ENCODE measurements around the gene EPB42. TPM values are rescaled to one million over a fixed set of nuclear protein-coding genes. Genes with fewer than 3 reads are reported as not detected.

EPB42 gene
- total and polyA plus RNA-seq, 10 donors, result 0.11 to 31.5 (median 1.6) TPM

DNA sequence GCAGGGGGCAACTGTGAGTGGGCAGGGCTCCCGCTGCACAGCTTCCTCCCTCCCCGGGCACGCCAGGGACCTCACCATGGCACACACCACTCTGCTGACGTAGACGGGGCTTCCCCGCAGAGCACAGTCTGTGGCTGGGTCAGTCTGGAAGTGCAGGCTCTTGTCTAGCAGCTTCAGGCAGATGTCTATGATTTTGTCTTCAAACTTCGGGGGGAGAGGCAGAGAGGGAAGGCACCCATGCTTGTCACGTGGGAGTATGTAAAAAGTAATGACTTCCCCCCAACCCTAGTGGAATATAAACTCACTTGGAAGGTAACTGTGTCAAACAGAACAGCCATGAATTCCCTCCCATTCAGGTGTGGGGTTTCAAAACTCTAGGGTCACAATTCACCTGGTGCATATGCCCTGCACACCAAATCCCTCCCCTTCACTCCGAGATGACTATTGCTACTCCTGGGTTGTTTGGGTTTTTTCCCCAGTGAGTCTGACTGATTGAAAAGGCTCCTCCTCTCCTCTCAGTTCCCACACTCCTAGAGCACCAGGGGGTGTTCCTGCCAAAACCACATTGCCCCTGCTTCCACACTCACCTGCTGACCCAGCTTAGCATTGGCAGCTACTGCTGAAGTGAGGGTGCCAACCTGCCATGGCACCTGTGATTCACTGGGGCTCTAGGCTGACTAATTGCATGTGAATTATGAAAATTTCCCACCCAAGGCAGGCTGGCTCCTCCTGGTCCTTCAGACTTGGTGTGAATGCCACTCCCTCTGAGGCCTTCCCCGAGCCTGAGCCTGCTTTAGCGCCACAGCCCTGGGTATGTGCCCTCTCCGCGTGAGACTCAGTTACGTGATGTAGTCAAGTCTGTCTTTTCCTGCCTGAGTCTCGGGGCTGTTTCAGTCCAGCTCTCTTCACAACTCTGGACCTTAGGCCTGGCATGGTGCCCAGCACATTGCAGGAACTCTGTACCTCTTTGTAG, 32.9 kb upstream of the EPB42 start:
- Histone ChIP-seq H3K36me3 (no peaks in the 10 kb centered on the region), H3K9me3 (no peaks in the 10 kb centered on the region), H3K4me1 (peaks cover 3 to 28% (median 15%) of the 10 kb centered on the region in 6 donors), H3K4me3 (no peak overlapping the region), H3K27ac (no peak overlapping the region), H3K27me3 (replicated peaks in 1 of 7) (peaks cover 0 to 44% (median 0%) of the 10 kb centered on the region in 7 donors)
- TF ChIP-seq, protein P1, sequence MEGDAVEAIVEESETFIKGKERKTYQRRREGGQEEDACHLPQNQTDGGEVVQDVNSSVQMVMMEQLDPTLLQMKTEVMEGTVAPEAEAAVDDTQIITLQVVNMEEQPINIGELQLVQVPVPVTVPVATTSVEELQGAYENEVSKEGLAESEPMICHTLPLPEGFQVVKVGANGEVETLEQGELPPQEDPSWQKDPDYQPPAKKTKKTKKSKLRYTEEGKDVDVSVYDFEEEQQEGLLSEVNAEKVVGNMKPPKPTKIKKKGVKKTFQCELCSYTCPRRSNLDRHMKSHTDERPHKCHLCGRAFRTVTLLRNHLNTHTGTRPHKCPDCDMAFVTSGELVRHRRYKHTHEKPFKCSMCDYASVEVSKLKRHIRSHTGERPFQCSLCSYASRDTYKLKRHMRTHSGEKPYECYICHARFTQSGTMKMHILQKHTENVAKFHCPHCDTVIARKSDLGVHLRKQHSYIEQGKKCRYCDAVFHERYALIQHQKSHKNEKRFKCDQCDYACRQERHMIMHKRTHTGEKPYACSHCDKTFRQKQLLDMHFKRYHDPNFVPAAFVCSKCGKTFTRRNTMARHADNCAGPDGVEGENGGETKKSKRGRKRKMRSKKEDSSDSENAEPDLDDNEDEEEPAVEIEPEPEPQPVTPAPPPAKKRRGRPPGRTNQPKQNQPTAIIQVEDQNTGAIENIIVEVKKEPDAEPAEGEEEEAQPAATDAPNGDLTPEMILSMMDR (IDR thresholded peaks at IDR 0.05 in 8 of 11, conservative IDR thresholded peaks at IDR 0.05 in 3 of 11), result no peak
- peak in 1 of 3 donors; percentile 15 for TF ChIP-seq POLR2AphosphoS5 (IDR thresholded peaks at IDR 0.05)
- 39 to 56% (median 42%) methylated on average over 15 of the region's 15 CpGs for WGBS, 5 donors
- intact Hi-C loops (cut with DNase I; ENCODE audit: low total_unique reads), result no loop called here
- peak; percentile 86 for DNase-seq

DNA sequence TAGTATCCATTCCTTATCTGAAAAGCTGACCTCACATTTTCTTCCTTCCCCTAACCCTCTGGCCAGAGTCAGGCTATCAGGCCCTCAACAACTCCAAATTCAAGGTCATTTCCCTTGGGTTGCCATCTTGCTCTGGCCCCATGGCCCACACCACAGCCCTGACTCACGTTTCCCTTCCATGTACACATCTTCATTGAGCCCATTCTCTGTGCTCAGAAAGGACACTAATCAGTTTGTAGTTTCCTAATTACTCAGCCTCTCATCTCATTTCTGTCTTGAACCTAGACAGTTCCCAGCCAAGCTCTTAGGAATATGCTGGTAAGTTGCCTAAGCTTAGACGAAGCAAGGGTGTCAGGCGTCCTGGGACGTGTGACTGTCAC, 31.0 kb upstream of the EPB42 start:
- Histone ChIP-seq H3K4me3 (no peak overlapping the region), H3K27me3 (replicated peaks in 1 of 7) (peaks cover 0 to 44% (median 0%) of the 10 kb centered on the region in 7 donors), H3K9me3 (no peaks in the 10 kb centered on the region), H3K27ac (no peak overlapping the region), H3K36me3 (no peaks in the 10 kb centered on the region), H3K4me1 (peaks cover 3 to 28% (median 15%) of the 10 kb centered on the region in 6 donors)
- 74 to 82% (median 78%) methylated on average over 4 of the region's 4 CpGs for WGBS, 5 donors
- intact Hi-C loops (cut with DNase I; ENCODE audit: low total_unique reads), result no loop called here
- TF ChIP-seq POLR2AphosphoS5 (IDR thresholded peaks at IDR 0.05) (no peak), POLR2A (IDR thresholded peaks at IDR 0.05) (no peak)
- TF ChIP-seq, protein P1 (IDR thresholded peaks at IDR 0.05 in 8 of 11, conservative IDR thresholded peaks at IDR 0.05 in 3 of 11), result no peak
- no peak for DNase-seq

DNA sequence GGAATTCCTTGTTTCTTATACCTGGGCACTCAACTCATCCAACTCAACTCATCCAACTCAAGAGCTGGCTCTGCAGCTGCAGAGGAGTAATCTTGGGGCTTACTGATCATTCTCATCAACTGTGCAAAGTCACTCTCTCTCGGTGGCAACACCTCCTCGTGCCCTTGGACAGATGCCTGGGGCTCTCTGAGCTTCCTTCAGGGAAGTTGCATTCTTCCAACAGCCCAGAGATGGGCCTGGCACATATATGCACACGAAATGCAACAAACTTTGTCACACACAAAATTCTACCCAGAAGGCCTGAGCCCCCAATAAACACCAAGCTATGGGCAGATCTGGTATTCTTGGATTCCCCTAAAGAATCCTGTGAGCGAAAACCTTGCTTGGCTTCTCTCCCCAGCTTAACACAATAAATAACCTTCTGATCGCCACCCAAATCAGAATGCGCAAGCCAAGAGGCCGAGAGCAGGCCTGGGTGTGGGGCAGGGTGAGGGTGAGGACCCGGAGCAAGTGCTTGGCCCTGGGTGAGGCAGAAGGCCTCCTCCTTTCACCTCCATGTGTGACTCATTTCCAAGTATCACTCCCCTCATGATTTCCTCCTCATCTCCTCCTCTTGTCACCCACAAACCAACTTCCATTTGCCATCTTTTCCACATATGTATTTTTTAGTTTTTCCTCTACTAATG, 30.5 kb upstream of the EPB42 start:
- Histone ChIP-seq H3K9me3 (no peaks in the 10 kb centered on the region), H3K4me1 (peaks cover 3 to 28% (median 15%) of the 10 kb centered on the region in 6 donors), H3K4me3 (no peak overlapping the region), H3K27ac (no peak overlapping the region), H3K36me3 (no peaks in the 10 kb centered on the region), H3K27me3 (replicated peaks in 1 of 7) (peaks cover 0 to 38% (median 0%) of the 10 kb centered on the region in 7 donors)
- TF ChIP-seq, protein P1 (IDR thresholded peaks at IDR 0.05 in 8 of 11, conservative IDR thresholded peaks at IDR 0.05 in 3 of 11), result no peak
- TF ChIP-seq POLR2AphosphoS5 (IDR thresholded peaks at IDR 0.05), result no peak
- TF ChIP-seq POLR2A (IDR thresholded peaks at IDR 0.05), result no peak
- intact Hi-C loops (cut with DNase I; ENCODE audit: low total_unique reads), result no loop called here
- no peak for DNase-seq
- WGBS, 5 donors, result 75 to 92% (median 87%) methylated on average over 8 of the region's 8 CpGs

DNA sequence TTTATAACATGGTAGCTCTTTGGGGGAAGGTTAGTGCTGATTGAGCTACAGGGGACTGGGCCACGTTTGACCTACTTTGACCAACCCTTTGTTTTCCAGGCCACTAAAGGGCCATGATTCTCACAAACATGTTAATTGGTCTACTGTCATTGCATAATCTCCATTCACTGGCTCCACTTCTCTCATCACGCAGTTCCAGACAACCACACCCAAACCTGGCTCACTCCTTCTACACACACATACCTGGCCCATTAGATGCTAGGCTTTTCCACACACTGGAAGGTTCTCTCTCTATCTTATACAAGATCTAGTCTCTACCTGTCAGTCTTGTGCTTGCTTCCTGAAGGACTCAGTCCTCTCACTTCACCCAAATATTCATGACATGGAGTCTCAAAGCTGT, 30.0 kb upstream of the EPB42 start:
- peaks cover 3 to 27% (median 14%) of the 10 kb centered on the region in 6 donors for H3K4me1 ChIP-seq
- intact Hi-C loops (cut with DNase I; ENCODE audit: low total_unique reads), result no loop called here
- H3K4me3 ChIP-seq, result no peak overlapping the region
- no peaks in the 10 kb centered on the region for H3K36me3 ChIP-seq
- TF ChIP-seq POLR2A (IDR thresholded peaks at IDR 0.05) (no peak), POLR2AphosphoS5 (IDR thresholded peaks at IDR 0.05) (no peak)
- TF ChIP-seq, protein P1 (IDR thresholded peaks at IDR 0.05 in 8 of 11, conservative IDR thresholded peaks at IDR 0.05 in 3 of 11), result no peak
- H3K27ac ChIP-seq, result no peak overlapping the region
- peaks cover 0 to 33% (median 0%) of the 10 kb centered on the region in 7 donors for H3K27me3 ChIP-seq (replicated peaks in 1 of 7)
- DNase-seq, result no peak
- no peaks in the 10 kb centered on the region for H3K9me3 ChIP-seq
- WGBS, 5 donors, result 73 to 86% (median 77%) methylated on average over 2 of the region's 2 CpGs
